ENCODE data around the gene NCKAP5. TPM values are rescaled to one million over a fixed set of nuclear protein-coding genes. Genes with fewer than 3 reads are reported as not detected.

NCKAP5 gene
- total and polyA plus RNA-seq, 2 of the 8 experiments (the other 6 are each of a cell fraction or from before 2014, with no cell fraction given), result 0.27 to 0.86 TPM

DNA sequence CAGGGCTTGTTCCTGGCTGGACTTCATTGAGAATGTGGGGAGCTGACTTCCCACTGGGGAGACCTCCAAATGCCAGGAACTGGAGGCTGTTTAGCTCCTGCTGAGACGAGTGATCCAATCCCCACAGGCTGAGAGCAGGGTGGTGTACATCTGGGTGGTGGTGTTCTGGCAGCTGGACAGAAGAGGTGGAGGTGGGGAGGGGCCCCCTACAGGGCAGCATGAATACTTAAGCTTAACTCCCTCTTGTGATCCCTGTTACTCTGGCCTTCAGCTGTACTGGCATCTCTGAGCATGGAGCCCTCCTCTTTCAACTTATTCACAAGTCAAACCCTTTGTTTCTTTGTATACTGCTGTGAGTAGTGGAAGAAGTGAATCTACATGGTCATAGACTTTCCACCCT, 730.5 kb downstream of the NCKAP5 start:
- no peak overlapping the region for H3K23ac ChIP-seq (ENCODE audit: insufficient read length)
- no peak overlapping the region for H3K4me3 ChIP-seq (ENCODE audit: extremely low read depth in 1 of 4, insufficient read depth in 2 of 4, low read depth in 3 of 4, low read length in 4 of 4)
- H2BK5ac ChIP-seq (ENCODE audit: low read depth, low read length), result no peak overlapping the region
- no peaks in the 10 kb centered on the region for H3K4me1 ChIP-seq (replicated peaks in 1 of 4; ENCODE audit: control insufficient read depth in 3 of 4, insufficient read depth in 4 of 4, low read length in 3 of 4)
- CTCF ChIA-PET (ENCODE audit: partially characterized antibody), result interaction anchor here (0.7 to 1.2 kb wide), 3 partner anchors 15 to 129 kb away, joined by 3 read pairs; no protein-coding TSS in a partner anchor
- no peaks in the 10 kb centered on the region for H4K20me1 ChIP-seq (replicated peaks in 1 of 2; ENCODE audit: control insufficient read depth in 1 of 2, insufficient read depth in 2 of 2, low read length in 2 of 2)
- no peak overlapping the region for H4K91ac ChIP-seq (replicated peaks; ENCODE audit: insufficient read length, low read length)
- no peaks in the 10 kb centered on the region for H3K27me3 ChIP-seq (replicated peaks in 1 of 4; ENCODE audit: control insufficient read depth in 3 of 4, extremely low read depth in 1 of 4, insufficient read depth in 3 of 4, low read length in 3 of 4)
- WGBS, 2 experiments (ENCODE audit: extremely low coverage in 1 of 2, insufficient coverage in 1 of 2, insufficient read length in 1 of 2, insufficient replicate concordance in 2 of 2, low coverage in 1 of 2, low lambda C conversion rate in 2 of 2, missing lambda C conversion rate in 1 of 2), result 88% methylated on average over 1 of the region's 1 CpG; no CpG with 5 or more reads in 1 of the 2 experiments
- H2AK5ac ChIP-seq (ENCODE audit: low read depth, low read length), result no peak overlapping the region
- H3K18ac ChIP-seq (ENCODE audit: extremely low read depth, low read length), result no peak overlapping the region
- H2BK120ac ChIP-seq (replicated peaks; ENCODE audit: low read depth, low read length), result no peak overlapping the region
- H2BK15ac ChIP-seq (ENCODE audit: low read length), result no peak overlapping the region
- no peak overlapping the region for H3K9ac ChIP-seq (replicated peaks in 1 of 4; ENCODE audit: extremely low read depth in 1 of 4, low read depth in 3 of 4, low read length in 3 of 4)
- POLR2A ChIA-PET (ENCODE audit: partially characterized antibody), result interaction anchor here (0.6 kb wide), 1 partner anchor 532 kb away, joined by 5 read pairs; no protein-coding TSS in a partner anchor
- no peak overlapping the region for H4K5ac ChIP-seq (ENCODE audit: insufficient read length, low read depth, low read length)
- H2AFZ ChIP-seq (ENCODE audit: low read length), result no peak overlapping the region
- no peak overlapping the region for H3K14ac ChIP-seq (ENCODE audit: insufficient read length)
- no peaks in the 10 kb centered on the region for H3K23me2 ChIP-seq (ENCODE audit: low read depth, low read length)
- no peak overlapping the region for H4K8ac ChIP-seq (ENCODE audit: extremely low read depth, insufficient read depth, low read length)
- H3K56ac ChIP-seq (replicated peaks; ENCODE audit: insufficient read length, low read depth, low read length), result no peak overlapping the region
- H3K27ac ChIP-seq (ENCODE audit: low read depth, low read length), result no peak overlapping the region
- DNase-seq (ENCODE audit: low read depth in 1 of 2, low spot score in 2 of 2) (no peak), FAIRE-seq (no peak)
- H3K79me2 ChIP-seq (ENCODE audit: control insufficient read depth in 1 of 2, insufficient read depth in 2 of 2, low read length in 2 of 2), result no peaks in the 10 kb centered on the region
- no peak overlapping the region for H3K4ac ChIP-seq (replicated peaks; ENCODE audit: insufficient read length, low read depth, low read length)
- H3K36me3 ChIP-seq (ENCODE audit: control insufficient read depth in 2 of 4, insufficient read depth in 4 of 4, low read length in 3 of 4), result no peaks in the 10 kb centered on the region
- H2BK20ac ChIP-seq (ENCODE audit: low read length), result no peak overlapping the region
- H3K4me2 ChIP-seq (ENCODE audit: insufficient read depth in 1 of 2, low read depth in 2 of 2, low read length in 2 of 2), result no peak overlapping the region
- no peaks in the 10 kb centered on the region for H3K9me3 ChIP-seq (ENCODE audit: insufficient read depth in 2 of 2, low read depth in 1 of 2, low read length in 1 of 2)
- H2BK12ac ChIP-seq (ENCODE audit: low read depth, low read length), result no peak overlapping the region
- H3K79me1 ChIP-seq (ENCODE audit: low read depth, low read length), result no peaks in the 10 kb centered on the region
- TF ChIP-seq EP300 (IDR thresholded peaks at IDR 0.05; ENCODE audit: borderline replicate concordance in 1 of 2, low read depth in 2 of 2, low read length in 2 of 2), result no peak
